HL-60 (cell line): Measurements from ENCODE around the gene C2orf74.
"Not testable (repeated sequence)": the region's sequence is repeated elsewhere in the genome, so short reads cannot be mapped to it uniquely, and the experiment has no call there.

Experiments
- DNase-seq, 2 experiments: peaks; one replicate each; pipeline ENCODE4 v3.0.0-alpha.2; 2010 to 2020; ENCODE audit warnings: low read depth in 1 of 2, low spot score in 1 of 2
- H3K27ac ChIP-seq: fragments of 250-450 bp; sonication (Bioruptor Pico); replicated peaks from 2 replicates; pipeline ENCODE4 v1.5.1; 2020; ENCODE audit warnings: mild to moderate bottlenecking, moderate library complexity
- H3K27me3 ChIP-seq: fragments of 250-450 bp; sonication (Bioruptor Pico); 2 replicates; pipeline ENCODE4 v1.5.1; 2021; ENCODE audit warnings: mild to moderate bottlenecking, moderate library complexity; ENCODE audit not compliant: insufficient read depth, poor library complexity, severe bottlenecking
- H3K4me3 ChIP-seq: replicated peaks from 2 replicates; pipeline ENCODE4 v1.5.1; 2011; ENCODE audit warnings: mild to moderate bottlenecking, control low read depth, low read length; ENCODE audit not compliant: insufficient read depth
- GABPA ChIP-seq: IDR thresholded peaks from 2 replicates; pipeline ENCODE4 v1.6.1; 2012; ENCODE audit warnings: low read depth
- POLR2AphosphoS5 ChIP-seq: IDR thresholded peaks from 2 replicates; pipeline ENCODE4 v1.6.1; 2012; ENCODE audit warnings: low read depth
- SPI1 ChIP-seq: IDR thresholded peaks from 2 replicates; pipeline ENCODE4 v1.6.1; 2012; ENCODE audit warnings: low read depth, mild to moderate bottlenecking, borderline replicate concordance
- TF ChIP-seq, protein P1 (sequence below): IDR thresholded peaks from 2 replicates; pipeline ENCODE4 v1.6.1; 2012; ENCODE audit warnings: low read depth; ENCODE audit not compliant: insufficient replicate concordance
- TF ChIP-seq, protein P2 (sequence below): IDR thresholded peaks from one replicate; pipeline ENCODE4 v1.5.1; 2011; ENCODE audit warnings: low read length, control low read depth, inconsistent platforms; ENCODE audit not compliant: insufficient read depth

C2orf74 gene

DNA sequence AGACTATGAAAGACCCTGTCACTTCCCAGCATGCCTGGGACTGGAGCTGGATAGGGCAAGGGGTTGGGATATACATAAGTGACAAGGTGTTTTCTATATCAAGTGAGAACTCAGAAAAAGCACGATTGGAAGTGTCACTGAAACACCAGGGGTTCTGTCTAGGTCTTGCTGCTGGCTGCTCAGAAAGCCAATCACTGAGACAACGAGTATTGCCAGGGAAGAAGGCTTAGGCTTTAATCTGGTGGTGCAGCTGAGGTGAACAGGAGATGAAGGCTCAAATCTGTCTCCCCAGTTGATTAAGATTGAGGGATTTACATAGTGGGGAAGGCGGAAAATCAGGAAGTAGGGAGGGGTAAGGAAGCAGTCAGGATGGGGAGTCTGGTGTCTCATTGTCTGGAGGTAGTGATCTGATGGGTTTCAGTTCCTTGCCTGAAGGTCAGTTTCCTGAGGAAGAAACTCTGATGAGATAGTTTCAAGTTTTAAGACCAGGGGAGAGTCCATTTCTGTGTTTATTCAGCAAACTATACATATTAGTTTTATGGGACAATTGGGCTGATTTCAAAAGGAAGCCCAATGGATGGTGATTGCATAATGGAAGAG is 3.5 kb upstream of the C2orf74 start:
- DNase-seq = no peak
- TF ChIP-seq POLR2AphosphoS5 = no peak
- no peak for TF ChIP-seq GABPA
- no peak for TF ChIP-seq SPI1
- TF ChIP-seq, protein P1, sequence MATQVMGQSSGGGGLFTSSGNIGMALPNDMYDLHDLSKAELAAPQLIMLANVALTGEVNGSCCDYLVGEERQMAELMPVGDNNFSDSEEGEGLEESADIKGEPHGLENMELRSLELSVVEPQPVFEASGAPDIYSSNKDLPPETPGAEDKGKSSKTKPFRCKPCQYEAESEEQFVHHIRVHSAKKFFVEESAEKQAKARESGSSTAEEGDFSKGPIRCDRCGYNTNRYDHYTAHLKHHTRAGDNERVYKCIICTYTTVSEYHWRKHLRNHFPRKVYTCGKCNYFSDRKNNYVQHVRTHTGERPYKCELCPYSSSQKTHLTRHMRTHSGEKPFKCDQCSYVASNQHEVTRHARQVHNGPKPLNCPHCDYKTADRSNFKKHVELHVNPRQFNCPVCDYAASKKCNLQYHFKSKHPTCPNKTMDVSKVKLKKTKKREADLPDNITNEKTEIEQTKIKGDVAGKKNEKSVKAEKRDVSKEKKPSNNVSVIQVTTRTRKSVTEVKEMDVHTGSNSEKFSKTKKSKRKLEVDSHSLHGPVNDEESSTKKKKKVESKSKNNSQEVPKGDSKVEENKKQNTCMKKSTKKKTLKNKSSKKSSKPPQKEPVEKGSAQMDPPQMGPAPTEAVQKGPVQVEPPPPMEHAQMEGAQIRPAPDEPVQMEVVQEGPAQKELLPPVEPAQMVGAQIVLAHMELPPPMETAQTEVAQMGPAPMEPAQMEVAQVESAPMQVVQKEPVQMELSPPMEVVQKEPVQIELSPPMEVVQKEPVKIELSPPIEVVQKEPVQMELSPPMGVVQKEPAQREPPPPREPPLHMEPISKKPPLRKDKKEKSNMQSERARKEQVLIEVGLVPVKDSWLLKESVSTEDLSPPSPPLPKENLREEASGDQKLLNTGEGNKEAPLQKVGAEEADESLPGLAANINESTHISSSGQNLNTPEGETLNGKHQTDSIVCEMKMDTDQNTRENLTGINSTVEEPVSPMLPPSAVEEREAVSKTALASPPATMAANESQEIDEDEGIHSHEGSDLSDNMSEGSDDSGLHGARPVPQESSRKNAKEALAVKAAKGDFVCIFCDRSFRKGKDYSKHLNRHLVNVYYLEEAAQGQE = no peak
- TF ChIP-seq, protein P2, sequence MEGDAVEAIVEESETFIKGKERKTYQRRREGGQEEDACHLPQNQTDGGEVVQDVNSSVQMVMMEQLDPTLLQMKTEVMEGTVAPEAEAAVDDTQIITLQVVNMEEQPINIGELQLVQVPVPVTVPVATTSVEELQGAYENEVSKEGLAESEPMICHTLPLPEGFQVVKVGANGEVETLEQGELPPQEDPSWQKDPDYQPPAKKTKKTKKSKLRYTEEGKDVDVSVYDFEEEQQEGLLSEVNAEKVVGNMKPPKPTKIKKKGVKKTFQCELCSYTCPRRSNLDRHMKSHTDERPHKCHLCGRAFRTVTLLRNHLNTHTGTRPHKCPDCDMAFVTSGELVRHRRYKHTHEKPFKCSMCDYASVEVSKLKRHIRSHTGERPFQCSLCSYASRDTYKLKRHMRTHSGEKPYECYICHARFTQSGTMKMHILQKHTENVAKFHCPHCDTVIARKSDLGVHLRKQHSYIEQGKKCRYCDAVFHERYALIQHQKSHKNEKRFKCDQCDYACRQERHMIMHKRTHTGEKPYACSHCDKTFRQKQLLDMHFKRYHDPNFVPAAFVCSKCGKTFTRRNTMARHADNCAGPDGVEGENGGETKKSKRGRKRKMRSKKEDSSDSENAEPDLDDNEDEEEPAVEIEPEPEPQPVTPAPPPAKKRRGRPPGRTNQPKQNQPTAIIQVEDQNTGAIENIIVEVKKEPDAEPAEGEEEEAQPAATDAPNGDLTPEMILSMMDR = no peak
- H3K27ac ChIP-seq = no peak overlapping the region
- no peaks in the 10 kb centered on the region for H3K27me3 ChIP-seq
- no peak overlapping the region for H3K4me3 ChIP-seq

DNA sequence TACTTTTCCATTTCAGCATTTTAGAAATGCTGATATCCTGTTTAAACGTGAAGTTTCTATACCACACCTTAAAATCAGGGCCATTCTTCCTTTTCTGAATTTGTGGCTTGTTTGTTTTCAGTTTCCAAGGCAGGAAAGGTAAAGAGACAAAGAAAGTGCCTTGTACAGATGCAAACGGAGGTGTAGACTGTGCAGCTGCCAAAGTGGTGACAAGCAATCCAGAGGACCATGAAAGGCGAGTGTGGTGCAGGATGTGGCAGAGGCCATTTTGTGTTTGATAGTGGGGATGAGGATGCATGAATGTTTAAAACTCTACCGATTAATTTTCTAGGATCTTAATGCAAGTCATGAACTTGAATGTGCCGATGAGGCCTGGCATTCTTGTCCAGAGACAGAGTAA is 733 bp downstream of the C2orf74 start:
- Histone ChIP-seq H3K27me3 (no peaks in the 10 kb centered on the region), H3K4me3 (no peak overlapping the region), H3K27ac (no peak overlapping the region)
- no peak for DNase-seq
- no peak for TF ChIP-seq SPI1
- TF ChIP-seq, protein P1 = no peak
- no peak for TF ChIP-seq POLR2AphosphoS5
- TF ChIP-seq, protein P2 = no peak
- no peak for TF ChIP-seq GABPA

DNA sequence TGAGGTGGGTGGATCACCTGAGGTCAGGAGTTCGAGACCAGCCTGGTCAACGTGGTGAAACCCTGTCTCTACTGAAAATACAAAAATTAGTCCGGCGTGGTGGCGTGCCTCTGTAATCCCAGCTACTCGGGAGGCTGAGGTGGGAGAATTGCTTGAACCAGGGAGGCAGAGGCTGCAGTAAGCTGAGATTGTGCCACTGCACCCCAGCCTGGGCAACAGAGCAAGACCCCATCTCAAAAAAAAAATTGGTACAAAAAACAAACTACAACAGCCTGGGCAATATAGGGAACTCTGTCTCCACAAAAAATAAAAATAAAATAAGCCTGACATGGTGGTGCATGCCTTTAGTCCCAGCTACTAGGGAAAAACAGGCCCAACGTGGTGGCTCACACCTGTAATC is 3.1 kb downstream of the C2orf74 start:
- not testable (repeated sequence) for H3K27me3 ChIP-seq, DNase-seq, H3K27ac ChIP-seq, H3K4me3 ChIP-seq

DNA sequence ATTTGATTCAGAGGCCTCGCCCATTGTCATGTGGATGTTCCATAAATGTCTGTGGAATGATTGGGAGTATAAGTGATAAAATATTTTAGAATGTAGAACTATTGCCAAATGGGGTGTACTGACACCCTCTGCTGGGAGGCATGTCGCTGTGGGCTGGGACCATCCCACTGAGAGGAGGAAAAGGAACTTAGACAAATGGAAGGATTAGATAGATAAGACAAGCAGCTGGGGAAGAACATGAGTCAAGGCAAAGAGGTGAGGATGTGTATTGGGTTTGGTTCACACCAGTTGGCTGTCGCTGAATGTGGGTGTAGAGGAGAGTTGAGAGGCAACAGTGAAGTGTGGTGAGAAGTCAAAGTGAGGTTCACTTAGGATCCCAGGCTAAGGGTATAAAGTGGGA is 4.0 kb downstream of the C2orf74 start:
- H3K4me3 ChIP-seq = no peak overlapping the region
- H3K27ac ChIP-seq = no peak overlapping the region
- no peak for DNase-seq
- no peak for TF ChIP-seq GABPA
- no peak for TF ChIP-seq SPI1
- TF ChIP-seq, protein P2 = no peak
- TF ChIP-seq, protein P1 = no peak
- no peak for TF ChIP-seq POLR2AphosphoS5
- no peaks in the 10 kb centered on the region for H3K27me3 ChIP-seq
